ENCODE measurements around the gene GOT1.

The GOT1 gene

DNA sequence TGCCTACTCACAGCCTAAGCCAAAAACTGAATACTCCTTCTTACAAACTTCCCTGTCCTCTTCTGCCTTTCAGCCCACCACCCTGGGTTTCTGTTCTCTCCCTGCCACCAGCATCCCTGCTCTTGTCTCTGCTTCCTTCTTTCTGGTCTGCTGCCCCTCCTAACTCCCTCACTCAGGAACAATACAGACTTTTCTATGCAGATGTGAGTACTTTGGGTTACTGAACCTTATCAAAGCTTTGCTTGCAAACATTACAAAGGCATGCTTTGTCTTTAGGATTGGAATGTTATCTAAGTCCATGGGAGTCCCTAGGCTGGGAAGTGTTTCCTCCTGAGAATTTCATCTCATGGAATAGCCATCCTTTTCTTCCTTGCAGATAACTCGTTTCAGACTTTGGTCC lies 72.3 kb downstream of the GOT1 start:
- no peak for DNase-seq (ENCODE audit: low read depth in 3 of 3)

DNA sequence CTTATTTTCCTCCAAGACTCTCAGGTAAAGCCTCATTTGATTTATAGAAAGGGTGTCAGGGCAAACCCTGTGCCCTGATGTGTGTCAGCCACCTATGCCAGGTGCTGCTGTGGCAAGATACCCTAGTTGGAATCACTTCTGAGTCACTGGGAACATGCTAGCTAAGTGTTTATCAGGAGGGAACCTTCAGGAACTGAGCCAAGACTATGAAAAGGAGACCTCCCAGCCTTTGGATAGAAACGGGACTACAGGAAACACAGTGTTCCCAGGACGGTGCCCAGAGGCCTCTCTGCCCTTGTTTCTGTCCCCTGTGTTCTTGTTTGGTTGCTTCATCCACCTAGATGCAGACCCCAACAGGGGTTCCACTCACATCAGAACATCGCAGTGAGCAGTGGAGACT lies 72.7 kb downstream of the GOT1 start:
- no peak for DNase-seq (ENCODE audit: low read depth in 3 of 3)

DNA sequence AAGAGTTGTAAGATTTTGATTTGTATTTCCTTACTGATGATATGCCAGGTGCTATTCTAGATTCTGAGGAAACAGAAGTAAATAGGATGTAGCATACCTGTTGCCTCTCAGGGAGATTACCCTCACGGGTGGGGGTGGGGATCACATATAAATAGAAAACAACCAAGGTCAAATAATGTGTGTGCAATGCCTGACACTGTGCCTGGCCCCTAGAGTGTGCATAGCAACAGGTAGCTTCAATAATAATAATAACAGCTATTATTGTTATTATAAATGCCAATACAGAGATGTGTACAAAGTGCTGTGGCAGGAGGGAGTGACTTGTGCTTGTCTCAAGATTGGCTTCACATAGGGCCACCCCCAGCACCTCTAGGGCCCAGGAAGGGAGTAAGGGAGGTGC lies 77.2 kb downstream of the GOT1 start:
- DNase-seq (ENCODE audit: low read depth in 3 of 3), result no peak

DNA sequence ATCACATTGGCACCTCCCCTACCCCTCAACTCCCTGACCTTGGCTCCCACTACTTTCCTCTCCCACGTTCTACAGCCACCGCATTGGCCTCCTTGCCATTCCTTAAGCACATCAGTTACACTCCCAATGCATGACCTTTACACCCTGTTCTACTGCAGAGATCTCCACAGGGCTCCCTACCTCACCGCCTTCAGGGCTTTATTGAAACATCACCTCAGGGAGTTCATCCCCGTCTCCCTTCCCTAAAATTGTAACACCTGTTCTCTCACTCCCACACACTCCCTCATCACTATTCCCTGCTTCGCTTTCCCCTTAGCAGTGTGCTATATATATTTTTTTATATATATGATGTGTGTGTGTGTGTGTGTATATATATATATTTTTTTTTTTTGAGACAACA lies 82.8 kb downstream of the GOT1 start:
- DNase-seq (ENCODE audit: low read depth in 3 of 3), result no peak
